ENCODE data around the gene PLEKHO2. TPM values are rescaled to one million over a fixed set of nuclear protein-coding genes. Genes with fewer than 3 reads are reported as not detected.

PLEKHO2 gene
- polyA plus RNA-seq, 4 donors: 16.5 to 20.5 (median 17.7) TPM

- no peak for DNase-seq (ENCODE audit: low read depth in 4 of 4, low spot score in 3 of 4)
Measured at GRCh38 chr15:64891561-64891960, 49.8 kb downstream of the PLEKHO2 start.

- DNase-seq (ENCODE audit: low read depth in 4 of 4, low spot score in 3 of 4): no peak
Measured at GRCh38 chr15:64892847-64893403, 51.2 kb downstream of the PLEKHO2 start.

GRCh38 chr15:64893481-64894394 lies 52.0 kb downstream of the PLEKHO2 start:
- peak; percentile 91 to 98 (median 96) for DNase-seq (ENCODE audit: low read depth in 4 of 4, low spot score in 3 of 4)

- no peak for DNase-seq (ENCODE audit: low read depth in 4 of 4, low spot score in 3 of 4)
Measured at GRCh38 chr15:64894395-64895056, 52.8 kb downstream of the PLEKHO2 start.

- DNase-seq (ENCODE audit: low read depth in 4 of 4, low spot score in 3 of 4): no peak
Measured at GRCh38 chr15:64895285-64896065, 53.8 kb downstream of the PLEKHO2 start.

- no peak for DNase-seq (ENCODE audit: low read depth in 4 of 4, low spot score in 3 of 4)
Measured at GRCh38 chr15:64896371-64897069, 54.8 kb downstream of the PLEKHO2 start.

- no peak for DNase-seq (ENCODE audit: low read depth in 4 of 4, low spot score in 3 of 4)
Measured at GRCh38 chr15:64897345-64897985, 55.8 kb downstream of the PLEKHO2 start.

- DNase-seq (ENCODE audit: low read depth in 4 of 4, low spot score in 3 of 4): no peak
Measured at GRCh38 chr15:64898406-64898805, 56.7 kb downstream of the PLEKHO2 start.

- no peak for DNase-seq (ENCODE audit: low read depth in 4 of 4, low spot score in 3 of 4)
Measured at GRCh38 chr15:64901141-64901540, 59.4 kb downstream of the PLEKHO2 start.

GRCh38 chr15:64901914-64902313 lies 60.2 kb downstream of the PLEKHO2 start:
- no peak for DNase-seq (ENCODE audit: low read depth in 4 of 4, low spot score in 3 of 4)

GRCh38 chr15:64902863-64903262 lies 61.1 kb downstream of the PLEKHO2 start:
- DNase-seq (ENCODE audit: low read depth in 4 of 4, low spot score in 3 of 4): no peak

- DNase-seq (ENCODE audit: low read depth in 4 of 4, low spot score in 3 of 4): no peak
Measured at GRCh38 chr15:64903326-64903950, 61.7 kb downstream of the PLEKHO2 start.

GRCh38 chr15:64904189-64904588 lies 62.5 kb downstream of the PLEKHO2 start:
- DNase-seq (ENCODE audit: low read depth in 4 of 4, low spot score in 3 of 4): no peak

- DNase-seq (ENCODE audit: low read depth in 4 of 4, low spot score in 3 of 4): no peak
Measured at GRCh38 chr15:64905119-64905831, 63.6 kb downstream of the PLEKHO2 start.

- DNase-seq (ENCODE audit: low read depth in 4 of 4, low spot score in 3 of 4): no peak
Measured at GRCh38 chr15:64905941-64906340, 64.2 kb downstream of the PLEKHO2 start.

- DNase-seq (ENCODE audit: low read depth in 4 of 4, low spot score in 3 of 4): no peak
Measured at GRCh38 chr15:64906402-64906801, 64.7 kb downstream of the PLEKHO2 start.

GRCh38 chr15:64907991-64908390 lies 66.3 kb downstream of the PLEKHO2 start:
- DNase-seq (ENCODE audit: low read depth in 4 of 4, low spot score in 3 of 4): no peak

- no peak for DNase-seq (ENCODE audit: low read depth in 4 of 4, low spot score in 3 of 4)
Measured at GRCh38 chr15:64909546-64909945, 67.8 kb downstream of the PLEKHO2 start.
